ENCODE results near the gene TTC1.
"Not testable (repeated sequence)": the region's sequence is repeated elsewhere in the genome, so short reads cannot be mapped to it uniquely, and the experiment has no call there.

Gene TTC1

GRCh38 chr5:160040471-160040835 lies 31.5 kb downstream of the TTC1 start:
- DNase-seq (ENCODE audit: low read depth): no peak

GRCh38 chr5:160042671-160043070 lies 33.7 kb downstream of the TTC1 start:
- DNase-seq (ENCODE audit: low read depth): no peak

DNA sequence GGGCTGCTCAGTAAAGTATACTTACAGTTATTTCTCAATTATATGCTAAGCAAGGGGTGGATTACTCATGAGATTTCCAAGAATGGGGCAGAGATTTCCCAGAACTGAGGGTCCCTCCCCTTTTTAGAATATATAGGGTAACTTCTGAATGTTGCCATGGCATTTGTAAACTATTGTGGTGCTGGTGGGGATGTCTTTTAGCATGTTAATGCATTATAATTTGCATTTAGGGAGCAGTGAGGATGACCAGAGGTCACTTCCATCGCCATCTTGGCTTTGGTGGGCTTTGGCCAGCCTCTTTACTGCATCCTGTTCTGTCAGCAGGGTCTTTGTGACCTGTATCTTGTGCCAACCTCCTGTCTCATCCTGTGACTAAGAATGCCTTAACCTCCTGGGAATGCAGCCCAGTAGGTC lies 35.5 kb downstream of the TTC1 start:
- DNase-seq (ENCODE audit: low read depth): no peak

DNA sequence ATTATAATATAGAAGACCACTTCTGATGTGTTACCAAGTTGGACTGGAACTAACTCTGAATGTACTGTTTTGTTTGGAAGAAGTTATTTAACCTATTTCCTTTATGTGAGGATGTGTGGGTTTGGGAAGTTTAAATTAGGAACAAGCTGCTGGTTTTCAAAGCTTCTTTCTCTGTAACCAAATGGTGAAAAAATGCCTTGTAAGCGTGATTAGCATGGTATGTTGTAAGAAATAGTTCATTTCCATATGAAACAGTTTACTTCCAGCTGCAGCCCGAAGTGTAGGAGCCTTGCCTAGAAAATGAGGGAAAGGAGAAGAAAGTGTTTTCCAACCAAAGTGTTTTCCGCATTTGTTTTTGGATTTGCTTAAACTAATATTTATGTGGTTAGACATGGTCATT lies 36.0 kb downstream of the TTC1 start:
- DNase-seq (ENCODE audit: low read depth): no peak

DNA sequence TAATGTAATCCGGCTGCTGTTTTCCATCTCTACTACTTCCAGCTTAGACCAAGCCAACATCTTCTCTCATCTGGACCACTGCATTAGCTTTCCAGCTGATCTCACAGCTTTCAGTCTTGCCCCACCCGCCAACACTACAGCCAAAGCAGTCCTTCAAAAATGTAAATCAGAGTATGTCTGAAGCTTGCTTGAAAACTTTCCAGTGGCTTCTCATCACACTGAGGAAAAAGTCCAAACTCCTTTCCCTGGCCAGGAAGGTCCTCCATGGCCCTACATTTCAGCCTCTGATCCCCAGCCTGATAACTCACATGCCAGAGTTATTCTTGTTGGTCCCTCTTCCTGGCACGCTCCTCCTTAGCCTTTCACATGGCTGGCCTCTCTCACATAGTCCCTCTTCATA lies 38.5 kb downstream of the TTC1 start:
- no peak for DNase-seq (ENCODE audit: low read depth)

DNA sequence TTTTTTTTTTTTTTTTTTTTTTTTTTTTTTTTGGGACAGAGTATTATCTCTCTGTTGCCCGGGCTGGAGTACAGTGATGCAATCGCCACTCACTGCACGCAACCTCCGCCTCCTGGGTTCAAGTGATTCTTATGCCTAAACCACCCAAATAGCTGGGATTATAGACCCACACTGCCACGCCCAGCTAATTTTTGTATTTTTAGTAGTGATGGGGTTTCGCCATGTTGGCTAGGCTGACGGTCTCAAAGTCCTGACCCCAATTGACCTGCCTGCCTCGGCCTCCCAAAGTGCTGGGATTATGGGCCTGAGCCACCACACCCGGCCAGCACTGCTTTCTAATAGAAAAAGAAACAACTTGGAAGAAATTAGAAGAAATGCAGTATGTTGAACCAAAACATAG lies 39.2 kb downstream of the TTC1 start:
- no peak for DNase-seq (ENCODE audit: low read depth)

DNA sequence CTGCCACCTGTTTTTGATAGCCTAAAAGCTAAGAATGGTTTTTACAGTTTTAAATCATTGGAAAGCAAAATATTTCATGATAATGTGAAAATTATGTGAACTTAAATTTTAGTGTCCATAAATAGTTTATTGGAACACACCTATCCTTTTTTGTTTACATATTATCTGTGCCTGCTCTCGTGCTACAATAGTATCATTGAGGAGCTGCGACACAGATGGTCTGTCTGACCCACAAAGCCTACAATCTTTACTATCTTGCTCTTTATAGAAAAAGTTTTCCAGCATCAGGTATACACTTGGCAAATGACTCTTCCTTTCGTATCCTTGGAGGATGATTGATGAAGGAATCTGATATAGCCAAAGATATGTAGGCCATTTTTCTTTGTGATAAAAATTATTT lies 40.2 kb downstream of the TTC1 start:
- DNase-seq (ENCODE audit: low read depth): no peak

DNA sequence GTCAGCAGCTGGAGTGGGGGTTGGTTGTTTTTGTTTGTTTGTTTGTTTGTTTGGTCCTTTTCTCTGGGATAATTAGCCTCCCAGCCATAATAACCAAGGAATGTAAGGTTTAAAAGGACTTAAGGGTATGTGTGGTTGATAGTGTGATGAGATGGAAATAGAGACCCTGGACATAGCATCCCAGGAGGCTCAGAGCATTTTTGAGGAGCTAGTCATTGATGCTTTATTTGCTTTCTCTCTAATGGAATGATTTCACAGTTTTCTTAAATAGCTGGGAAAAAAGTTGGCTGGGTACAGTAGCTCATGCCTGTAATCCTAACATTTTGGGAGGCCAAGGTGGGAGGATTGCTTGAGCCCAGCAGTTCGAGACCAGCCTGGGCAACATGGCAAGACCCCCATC lies 45.1 kb downstream of the TTC1 start:
- DNase-seq (ENCODE audit: low read depth): no peak

GRCh38 chr5:160054831-160055230 lies 45.9 kb downstream of the TTC1 start:
- no peak for DNase-seq (ENCODE audit: low read depth)

- no peak for DNase-seq (ENCODE audit: low read depth)
Measured at GRCh38 chr5:160057256-160057655, 48.3 kb downstream of the TTC1 start.

- no peak for DNase-seq (ENCODE audit: low read depth)
Measured at GRCh38 chr5:160060001-160060400, 51.1 kb downstream of the TTC1 start.

- DNase-seq (ENCODE audit: low read depth): no peak
Measured at GRCh38 chr5:160061770-160062169, 52.8 kb downstream of the TTC1 start.

DNA sequence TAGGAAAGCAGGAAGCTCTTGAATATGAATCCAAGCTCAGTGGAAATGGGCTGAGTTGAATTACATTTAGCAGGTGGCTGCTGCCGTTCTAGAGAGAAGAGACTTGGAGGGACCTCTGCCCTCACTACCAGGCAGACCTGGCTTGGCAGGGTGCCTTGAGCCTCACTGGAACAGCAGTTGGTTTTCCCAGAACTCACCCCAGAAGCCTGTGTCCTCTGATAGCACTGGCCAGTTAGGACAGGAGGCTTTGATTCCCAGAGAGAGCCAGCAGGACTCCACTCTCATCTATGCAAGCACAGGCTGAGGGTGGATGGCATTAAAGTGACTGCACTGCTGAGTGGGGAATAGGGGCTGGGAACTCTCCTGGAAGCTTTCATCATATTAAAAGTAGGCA lies 55.5 kb downstream of the TTC1 start:
- DNase-seq (ENCODE audit: low read depth): no peak

- DNase-seq (ENCODE audit: low read depth): no peak
Measured at GRCh38 chr5:160064995-160065614, 56.2 kb downstream of the TTC1 start.

DNA sequence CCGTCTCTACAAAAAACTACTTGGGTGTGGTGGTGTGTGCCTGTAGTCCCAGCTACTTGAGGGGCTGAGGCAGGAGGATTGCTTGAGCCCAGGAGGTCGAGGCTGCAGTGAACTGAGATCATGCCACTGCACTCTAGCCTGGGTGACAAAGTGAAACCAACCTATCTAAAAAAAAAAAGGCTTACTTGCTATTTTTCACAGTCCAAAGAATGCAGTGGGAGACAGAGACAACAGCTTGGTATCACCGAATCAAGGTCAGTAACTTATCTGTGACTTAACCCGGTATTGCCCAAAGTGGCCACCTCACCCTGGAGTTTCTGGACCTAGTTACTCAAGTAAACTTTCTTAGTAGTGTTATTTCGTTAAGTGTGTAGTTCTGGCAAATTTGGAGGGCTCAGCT lies 60.2 kb downstream of the TTC1 start:
- not testable (repeated sequence) for DNase-seq (ENCODE audit: low read depth)

DNA sequence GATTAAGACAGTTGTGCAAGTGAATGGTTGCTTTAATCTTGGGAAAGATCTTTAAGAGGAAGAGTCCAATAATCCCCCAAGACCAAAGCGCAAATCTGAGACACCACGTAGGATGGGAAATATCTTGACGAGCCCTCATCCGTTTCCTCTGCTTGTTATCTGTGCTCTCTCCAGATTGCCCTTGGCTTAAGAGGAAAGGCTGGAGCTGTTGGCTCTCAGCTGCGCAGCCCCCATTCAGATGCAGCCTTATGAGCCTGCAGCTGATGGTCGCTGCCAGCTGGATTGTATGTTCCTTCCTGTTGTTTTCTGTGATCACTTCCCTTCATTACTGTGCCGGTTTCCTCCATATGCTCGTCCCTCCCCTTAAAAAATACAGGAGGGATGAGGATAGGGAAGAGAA lies 62.6 kb downstream of the TTC1 start:
- no peak for DNase-seq (ENCODE audit: low read depth)

DNA sequence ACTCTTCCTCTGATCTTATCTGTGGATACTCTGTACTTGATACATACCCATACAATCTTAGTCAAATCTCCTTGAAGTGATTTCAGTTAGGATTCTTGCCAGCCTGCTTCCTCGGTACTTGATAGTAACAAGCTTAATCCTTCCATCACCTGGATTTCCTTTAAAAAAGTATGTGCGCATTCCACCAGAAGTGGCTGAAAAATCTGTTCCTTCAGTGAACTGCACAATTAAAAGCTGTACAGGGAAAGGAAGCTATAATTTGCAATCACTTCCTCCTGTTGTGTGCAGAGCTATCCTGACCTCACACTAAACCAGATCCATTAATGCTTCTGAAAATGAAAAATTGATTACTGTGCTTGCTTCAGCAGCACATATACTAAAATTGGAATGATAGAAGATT lies 63.0 kb downstream of the TTC1 start:
- DNase-seq (ENCODE audit: low read depth): no peak

DNA sequence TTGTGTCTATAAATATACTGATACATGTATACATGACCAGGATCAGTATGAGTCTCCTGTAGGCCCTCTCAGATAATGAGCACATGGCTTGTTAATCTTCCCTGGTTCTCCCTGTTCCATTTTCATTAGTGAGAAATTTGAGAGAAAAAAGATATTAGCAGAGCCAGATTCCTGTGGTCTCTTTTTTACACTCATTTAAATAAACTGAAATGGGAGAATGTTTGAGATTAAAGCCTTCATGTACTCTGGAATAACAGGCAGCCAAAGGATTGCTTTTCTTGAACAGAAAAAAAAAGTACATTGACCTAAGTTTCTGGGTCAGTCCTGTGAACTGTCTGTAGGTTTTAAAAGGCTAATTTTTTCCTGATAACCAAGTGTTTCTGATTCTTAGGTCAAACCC lies 66.1 kb downstream of the TTC1 start:
- no peak for DNase-seq (ENCODE audit: low read depth)

- DNase-seq (ENCODE audit: low read depth): no peak
Measured at GRCh38 chr5:160076997-160077396, 68.1 kb downstream of the TTC1 start.

DNA sequence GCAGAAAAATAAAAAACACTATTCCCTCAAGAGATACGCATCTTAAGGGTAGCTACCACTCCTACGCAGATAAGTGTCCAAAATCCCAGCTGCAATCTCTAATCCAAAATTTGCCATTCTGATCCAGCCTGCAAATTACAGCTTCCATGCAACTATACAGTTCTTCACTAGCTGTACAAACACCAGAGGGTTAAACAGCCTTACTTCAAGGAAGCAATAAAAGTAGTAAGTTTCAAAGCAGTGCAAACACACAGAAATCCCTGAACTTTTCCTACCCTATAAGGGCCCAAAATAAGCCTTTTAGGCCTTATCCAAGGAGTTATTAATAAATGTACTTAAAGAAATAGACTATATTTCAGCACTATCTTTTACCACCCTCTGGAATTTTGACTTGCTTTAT lies 70.8 kb downstream of the TTC1 start:
- DNase-seq (ENCODE audit: low read depth): no peak

GRCh38 chr5:160081495-160081894 lies 72.6 kb downstream of the TTC1 start:
- no peak for DNase-seq (ENCODE audit: low read depth)

DNA sequence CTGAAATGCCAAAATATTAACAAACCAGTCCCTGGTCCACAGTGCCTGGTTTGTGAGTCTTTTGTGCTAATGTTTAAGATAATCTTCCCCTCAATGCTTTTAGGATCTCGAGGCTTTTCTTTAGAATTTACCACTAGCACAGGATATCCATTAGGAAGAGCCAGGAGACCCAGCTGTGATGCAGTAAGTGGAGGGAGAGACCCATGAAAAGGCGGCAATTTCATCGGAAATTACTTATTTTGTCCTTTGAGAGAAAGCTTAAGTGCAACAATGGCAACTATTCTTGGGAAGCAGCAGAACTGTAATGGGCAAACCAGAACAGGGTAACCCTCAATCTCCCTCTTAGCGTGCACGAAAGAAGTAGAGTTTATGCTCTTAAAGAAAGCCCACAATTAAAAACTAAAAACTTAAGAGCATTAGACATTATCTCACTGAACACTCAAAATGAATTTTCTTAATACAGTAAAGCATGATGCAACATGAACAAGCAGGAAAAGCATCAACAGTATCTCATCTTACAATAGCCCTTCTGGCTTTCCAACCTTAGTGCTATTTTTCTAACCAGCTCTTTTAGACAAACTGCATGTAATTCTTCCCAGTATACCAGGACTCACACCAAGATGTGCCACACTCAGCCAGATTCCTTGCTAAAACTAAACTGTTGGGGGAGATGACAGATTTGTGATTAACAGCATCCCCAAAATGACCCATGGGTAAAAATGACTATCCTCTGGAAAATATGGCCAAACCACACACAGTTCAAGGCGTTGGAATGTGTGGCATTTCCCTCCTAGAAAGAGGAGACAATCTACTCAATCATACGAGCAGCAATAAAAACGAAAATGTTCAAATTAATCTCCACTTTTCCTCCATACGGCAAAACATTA lies 73.9 kb downstream of the TTC1 start:
- no peak for DNase-seq (ENCODE audit: low read depth)

GRCh38 chr5:160083501-160083900 lies 74.6 kb downstream of the TTC1 start:
- no peak for DNase-seq (ENCODE audit: low read depth)

DNA sequence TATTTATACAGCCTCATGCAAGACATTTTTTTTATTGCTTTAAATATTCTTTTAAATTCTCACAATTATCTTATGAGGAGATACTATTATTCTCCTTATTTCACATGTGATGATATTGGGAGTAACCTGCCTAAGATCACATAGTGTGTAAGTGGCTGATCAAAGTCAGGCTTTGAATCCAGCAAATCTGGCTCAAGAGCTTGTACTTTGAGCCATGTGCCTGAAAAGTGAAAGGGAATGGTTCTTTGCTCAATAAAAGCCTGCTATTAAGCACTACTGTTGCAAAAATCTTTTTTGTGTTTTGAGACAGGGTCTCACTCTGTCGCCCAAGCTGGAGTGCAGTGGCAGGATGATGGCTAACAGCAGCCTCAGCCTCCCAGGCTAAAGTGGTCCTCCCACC lies 75.2 kb downstream of the TTC1 start:
- no peak for DNase-seq (ENCODE audit: low read depth)
